Stimulated activated CD8-positive, alpha-beta memory T cell treated with anti-CD3 and anti-CD28 coated beads, Interleukin-4, amount 100 ng/mL, for 24 hours (primary cell): ENCODE results near the gene PSD4.

Experiments
- DNase-seq: peaks from one replicate; pipeline ENCODE4 v3.0.0-alpha.2; 2020; ENCODE audit warnings: low read depth

The PSD4 gene

DNA sequence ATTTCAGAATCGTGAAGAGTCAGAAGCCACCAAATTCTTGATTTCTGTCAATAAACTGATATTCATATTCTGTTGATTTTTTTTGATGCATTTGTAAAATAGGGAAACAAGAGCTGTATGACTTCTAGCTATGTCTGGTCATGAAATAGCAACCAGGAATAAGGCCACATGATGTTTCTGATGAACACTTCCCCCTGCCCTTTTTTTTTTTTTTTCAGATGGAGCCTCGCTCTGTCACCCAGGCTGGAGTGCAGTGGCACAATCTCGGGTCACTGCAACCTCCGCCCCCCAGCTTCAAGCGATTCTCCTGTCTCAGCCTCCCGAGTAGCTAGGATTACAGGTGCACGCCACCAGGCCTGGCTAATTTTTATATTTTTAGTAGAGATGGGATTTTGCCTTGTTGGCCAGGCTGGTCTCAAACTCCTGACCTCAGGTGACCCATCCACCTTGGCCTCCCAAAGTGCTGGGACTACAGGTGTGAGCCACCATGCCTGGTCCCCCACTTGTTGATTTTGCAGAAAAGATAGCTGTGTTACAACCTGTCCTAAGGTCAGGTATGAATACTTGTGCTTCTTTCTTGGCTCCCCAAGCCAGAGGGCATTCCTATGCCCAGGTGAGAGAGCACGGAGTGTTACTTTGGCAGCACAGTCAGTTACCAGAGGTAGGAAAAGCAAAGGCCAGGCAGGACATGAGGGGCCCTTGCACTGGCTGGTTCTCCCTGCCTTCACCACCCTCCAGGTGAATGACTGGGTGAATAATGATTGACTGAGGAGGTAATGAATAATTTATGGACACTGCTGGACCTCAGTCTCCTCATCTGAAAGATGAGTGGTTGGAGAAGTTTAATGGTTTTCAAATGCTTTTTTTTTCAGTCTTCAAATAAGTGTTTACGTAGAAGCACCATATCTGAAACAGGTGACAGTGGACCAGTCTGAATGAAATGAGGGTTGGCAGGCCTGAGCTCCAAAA, 65.4 kb downstream of the PSD4 start:
- no peak for DNase-seq

DNA sequence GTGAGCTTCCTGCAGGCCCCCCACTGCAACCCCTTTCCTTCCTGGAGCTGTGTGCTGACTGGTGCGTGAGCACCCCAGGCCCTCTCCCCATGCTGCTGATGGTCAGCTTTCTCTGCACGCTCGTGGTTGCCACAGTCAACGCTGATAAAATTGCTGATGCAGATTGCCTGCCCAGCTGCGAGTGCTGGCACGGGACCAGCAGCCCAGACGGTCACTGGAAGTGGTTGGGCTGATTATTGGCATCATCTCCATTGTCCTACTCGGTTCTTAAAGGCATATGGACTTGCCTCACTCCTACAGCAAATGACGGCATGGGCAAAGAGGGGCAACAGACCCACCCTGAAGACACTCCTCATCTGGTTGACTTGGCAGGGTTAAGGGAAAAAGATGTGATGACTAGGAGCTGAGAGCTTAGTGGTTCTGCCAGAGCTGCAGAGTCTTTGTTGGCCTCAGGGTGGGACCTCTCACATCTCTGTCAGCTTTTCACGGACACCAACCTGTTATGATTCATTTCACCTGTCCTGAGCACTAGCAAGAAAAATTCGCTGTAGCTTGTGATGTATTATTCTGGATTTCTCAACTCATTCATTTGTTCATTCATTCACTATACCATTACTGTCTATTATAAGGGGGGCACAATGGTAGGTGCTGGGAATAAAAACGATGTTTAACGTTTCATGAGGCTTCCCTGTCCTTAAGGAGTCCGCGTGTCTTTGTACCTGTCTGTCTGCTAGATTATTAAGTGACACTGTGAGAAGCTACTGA, 66.6 kb downstream of the PSD4 start:
- DNase-seq, result no peak

DNA sequence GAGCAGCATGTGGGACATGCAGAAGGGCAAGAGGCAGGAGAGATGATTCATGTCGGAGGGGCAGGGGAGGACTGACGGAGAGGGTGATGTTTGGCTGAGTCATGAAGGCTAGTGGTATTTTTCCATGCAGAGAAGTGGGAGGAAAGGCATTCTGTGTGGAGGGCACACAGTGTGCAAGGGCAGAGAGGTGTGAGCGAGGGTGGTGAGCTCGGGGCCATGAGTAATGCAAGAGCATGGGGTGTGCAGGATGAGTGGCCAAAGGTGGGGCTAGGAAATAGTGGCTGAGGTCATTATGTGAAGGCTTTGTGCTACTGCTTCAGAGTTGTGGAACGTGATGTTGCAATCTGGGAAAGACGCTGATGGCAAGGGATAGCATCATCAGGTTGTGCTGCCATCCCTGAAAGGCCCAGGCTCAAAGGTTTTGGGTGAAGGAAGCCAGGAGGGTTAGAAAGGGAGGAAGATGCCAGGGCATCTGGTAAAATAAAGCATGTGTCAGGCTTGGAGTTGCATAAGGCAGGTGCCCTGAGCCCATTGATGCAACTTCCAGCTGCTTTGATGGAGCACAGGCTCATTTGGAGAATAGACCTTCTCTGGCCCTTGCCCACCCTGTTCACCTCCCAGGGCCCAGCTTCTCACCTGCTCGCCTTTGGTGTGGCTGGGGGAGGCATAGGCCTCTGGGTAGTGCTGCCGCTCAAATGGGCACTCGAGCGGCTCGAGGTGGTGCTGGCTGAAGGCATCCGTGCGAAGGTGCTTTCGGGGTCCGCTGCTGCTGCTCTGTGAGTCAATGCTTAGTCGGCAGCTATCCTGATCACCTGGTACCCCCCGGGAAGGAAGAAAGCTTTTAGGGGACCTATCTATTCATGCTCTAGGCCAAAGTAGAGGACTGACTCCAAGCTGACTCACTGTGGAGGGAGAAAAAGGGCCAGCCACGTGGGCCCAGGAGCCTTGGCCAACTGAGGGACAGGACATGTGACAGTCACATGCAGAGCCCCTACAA, 67.4 kb downstream of the PSD4 start:
- DNase-seq, result peak; percentile 51

DNA sequence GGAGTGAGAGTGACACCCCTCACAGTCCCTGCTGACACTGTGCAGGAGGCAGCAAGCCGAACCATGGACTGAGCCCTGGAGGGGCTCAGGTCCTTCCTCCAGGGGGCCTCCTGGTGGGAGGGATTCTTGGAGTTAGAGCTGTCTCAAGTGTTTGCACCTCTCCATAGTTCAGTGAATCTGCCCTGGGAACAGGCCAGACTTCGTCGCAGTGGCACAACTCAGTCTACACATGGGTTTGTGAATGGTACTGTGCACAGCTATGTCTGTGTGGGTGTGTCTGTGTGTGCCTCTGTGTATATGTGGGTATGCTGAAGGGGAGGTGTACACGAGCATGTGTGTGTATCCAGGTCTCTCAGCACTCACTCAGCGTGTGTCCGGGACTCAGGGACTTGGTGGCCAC, 68.6 kb downstream of the PSD4 start:
- no peak for DNase-seq

DNA sequence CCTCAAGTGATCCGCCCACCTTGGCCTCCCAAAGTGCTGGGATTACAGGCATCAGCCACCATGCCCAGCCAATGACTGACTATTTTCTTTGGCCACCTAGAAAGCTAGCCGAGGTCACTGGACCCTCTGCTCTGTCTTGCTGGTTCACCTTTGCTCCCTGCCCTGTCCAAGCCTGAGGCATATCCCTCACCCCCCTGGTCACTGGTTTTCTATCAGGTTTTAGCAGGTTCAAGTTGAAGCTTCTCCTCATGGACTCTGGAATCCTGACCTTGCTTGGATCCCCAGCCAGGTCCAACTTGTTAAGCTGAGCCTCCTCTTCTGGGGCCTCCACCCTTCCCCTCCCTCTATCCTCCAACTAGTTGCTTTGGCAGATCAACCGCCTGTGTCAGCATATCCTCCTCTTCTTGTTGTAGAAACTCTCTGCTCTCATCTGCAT, 71.5 kb downstream of the PSD4 start:
- no peak for DNase-seq

DNA sequence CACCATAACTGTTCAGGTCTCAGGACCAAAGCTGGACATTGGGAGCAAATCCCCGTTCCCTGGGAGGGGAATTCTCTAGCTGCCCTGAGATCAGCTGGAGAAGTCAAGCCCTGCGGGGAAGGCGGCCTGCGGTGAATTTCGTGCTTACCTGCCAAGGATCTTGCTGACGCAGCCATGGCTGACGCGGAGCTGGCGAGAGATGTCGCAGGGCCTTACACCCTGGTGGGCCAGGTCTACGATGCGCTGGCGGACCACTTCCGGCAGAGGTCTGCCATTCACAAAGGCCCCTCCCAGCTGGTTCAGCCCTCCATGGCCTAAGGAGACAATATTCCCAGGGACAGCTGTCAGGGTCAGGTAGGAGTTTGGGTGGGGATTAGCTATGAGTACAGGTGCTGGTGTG, 72.8 kb downstream of the PSD4 start:
- DNase-seq, result no peak

DNA sequence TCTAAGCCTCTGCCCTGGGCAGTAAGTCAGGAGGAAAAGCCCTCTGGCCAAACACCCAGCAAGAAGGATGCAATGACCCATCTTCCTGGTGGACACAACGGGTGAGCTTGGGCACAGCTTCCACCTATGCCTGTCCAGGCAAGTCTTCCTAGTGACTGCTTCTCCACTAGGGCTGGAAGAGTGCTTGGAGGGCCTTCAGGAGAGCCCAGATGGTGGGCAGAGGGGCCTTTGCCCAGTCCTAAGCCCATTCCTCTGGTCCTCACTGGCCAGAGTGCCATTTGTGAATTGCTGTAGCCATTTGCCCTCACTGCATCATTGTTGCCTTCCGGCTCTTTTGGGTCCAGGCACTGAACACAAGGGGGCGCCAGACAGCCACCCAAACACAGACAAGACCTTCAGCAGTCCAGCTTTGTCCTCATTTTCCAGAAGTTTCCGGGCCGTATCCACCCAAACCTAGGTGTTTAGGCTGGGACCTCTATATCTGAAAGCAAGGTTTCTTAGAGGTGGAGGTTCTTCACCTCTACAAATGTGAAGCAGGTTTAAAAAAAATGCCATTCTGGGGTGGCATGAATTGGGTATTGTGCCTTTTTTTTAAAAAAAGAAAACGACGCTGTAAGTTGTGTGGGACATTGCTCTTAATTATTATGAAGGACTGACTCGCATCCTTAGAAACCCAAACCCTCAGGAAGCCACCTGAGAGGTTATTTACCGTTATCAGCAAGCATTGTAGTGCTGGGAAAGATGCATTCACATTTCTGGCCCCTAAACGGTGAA, 75.4 kb downstream of the PSD4 start:
- peak; percentile 44 for DNase-seq

DNA sequence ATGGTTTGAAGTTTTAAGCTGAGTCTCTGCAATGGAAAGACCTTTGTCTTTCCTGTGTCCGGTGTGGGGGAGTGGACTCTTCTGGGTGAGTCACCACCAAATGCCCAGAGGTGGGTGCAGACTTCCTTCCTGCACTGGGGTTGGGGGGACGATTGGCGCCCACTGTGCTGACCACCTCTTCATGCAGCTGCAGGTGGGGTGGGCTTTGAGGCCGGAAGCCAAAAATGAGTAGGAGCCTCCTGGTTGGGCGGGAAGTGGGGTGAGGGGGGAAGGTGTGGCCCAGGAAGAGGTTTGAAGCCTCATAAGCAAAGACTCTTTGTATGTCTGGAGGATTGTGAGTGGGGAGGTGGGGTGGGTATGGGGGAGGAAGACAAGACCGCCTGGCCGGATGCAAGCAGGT, 77.3 kb downstream of the PSD4 start:
- peak; percentile 10 for DNase-seq

DNA sequence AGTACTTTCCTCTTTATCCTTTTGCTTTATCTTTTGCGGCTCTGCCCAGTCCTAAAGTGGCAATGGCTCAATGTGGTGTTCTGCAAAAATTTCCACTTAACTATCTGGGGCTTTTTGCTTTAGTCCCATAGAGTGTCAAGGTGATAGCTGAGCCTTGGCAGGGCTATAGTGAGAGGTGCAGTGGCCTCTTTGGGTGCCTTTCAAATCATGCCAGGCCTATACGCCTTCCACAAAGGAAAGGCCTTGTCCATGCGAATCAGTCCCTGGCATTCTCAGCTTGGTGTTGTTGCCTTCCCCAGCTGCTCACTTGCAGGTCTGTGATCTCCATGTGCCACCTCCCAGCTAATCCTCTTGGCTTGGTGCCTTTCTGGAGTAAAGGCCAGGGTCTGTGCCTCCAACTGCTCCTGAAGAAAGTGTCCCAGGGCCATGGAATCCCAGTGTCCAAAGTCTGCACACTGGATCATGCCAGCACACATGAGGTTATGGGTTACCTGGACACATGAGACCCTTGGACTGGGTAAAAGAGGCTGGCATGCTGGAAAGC, 78.3 kb downstream of the PSD4 start:
- no peak for DNase-seq

DNA sequence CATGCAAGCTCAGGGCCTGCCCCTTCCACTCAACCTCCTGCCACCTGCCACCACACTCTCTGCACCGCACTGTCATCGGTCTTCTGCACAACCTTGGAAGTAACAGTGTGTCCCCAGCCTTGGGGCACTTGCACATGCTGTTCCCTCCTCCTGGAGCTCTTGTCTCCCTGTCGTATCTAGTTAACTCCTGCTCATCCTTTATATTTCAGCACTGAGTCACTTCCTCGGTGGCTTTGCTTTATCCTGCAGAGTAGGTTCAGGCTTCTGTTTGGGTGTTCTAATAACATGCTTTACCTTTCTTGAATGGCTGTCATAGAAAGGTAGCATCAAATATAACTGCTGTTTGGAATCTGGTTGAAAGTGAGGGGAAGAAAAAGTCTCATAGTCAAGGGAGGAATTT, 79.7 kb downstream of the PSD4 start:
- no peak for DNase-seq

DNA sequence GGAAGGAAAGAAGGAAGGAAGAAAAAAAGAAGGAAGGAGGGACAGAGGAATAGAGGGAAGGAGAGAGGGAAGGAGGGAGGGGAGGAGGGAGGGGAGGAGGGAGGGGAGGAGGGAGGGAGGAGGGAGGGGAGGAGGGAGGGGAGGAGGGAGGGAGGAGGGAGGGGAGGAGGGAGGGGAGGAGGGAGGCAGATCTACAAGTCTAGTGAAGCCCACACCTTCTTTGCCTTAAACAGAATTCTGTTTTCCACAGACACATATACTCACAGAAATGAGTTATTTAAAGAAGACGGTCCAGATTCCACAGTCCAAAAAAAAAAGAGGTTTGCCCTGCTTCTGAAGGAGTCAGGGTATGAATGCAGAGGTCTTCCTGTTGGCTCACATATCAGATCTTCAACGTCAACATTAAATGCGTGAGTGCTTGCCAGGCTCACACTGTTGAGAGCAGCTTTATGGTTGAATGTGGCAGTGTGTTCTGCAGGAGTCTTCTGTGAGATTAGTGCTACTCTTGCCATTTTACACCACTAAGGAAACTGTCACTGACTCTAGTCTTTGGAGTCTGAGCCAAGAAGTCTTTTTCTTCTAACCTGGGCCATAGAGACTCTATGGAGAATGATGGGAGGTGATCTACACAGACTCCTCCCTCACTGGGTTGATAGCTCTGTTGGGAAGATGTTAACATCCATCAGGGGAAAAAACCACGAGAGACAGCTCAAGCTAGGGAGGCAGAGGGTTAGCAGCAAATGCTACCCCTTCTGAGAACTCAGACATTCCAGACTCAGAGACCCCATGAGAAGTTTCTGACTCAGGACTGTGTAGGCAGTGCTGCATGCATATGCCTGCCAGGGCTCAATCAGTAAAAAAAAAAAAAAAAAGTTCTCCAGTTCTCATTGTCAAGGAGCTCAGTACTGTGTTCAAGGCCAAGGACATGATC, 81.6 kb downstream of the PSD4 start:
- DNase-seq, result no peak

DNA sequence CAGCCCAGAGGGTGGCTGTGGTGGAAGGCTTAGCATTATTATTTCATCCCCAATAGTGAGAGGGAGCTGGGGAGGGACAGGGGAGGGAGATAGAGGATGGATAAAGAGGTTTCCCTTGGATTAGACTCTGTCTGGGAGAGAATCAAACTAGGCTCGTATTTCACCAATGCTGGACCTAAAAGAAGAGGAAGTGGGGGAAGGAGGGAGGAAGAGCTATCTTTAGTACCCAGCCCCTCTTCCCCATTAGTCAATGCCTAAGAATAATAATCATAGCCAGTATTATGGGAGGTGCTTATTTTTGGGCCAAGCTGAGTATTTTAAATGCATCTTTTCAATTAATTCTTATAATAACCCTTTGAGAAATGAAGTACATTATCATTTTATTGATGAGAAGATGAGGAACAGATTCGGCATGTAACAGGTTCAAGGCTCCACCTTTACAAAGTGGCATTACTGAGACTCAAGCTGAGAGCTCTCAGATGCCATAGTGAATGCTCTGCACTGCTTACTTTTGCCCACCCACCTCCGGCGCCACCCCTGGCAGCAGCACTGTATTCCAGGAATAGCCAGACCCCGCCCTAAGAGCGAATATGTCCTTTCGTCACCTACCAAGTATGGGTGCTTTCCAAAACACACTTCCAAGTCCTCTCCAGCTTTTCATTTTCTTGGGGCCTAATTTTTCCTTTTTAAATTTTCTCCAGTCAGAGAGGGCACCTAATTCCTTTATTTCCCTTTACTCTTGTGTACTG, 83.9 kb downstream of the PSD4 start:
- no peak for DNase-seq

DNA sequence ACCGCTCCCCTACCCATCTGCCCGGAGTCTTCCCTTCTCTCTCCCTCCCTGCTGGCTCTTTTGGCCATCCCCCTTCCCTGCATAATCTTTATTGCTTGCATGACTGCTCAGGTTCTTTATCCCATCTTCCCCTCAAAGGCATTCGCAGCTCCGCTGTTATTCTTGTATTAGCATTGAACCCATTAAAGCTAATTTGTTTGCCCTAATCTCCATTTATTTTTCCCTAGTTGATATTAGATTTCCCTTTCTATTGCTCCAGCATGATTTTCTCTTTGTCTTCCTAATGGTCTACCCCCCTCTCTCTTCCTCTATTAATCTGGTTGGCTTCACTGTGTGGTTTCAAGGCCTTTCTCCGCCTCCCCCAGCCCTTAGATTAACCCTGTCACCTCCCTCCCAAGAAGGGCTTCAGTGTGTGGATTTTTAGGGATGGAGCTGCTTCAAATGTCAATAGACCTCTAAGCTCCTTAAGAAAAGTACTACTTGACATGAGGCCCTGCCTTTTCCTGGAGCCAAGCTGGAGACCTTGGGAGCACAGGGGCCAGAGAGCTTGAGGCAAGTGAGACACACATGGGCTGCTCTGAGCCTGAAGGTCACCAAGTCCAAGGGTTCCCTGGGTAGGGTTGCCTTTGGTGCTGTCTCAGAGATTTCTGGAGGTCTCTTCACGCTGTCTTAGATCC, 84.8 kb downstream of the PSD4 start:
- no peak for DNase-seq
